ENCODE measurements around the gene USP11. TPM values are rescaled to one million over a fixed set of nuclear protein-coding genes. Genes with fewer than 3 reads are reported as not detected.

USP11 gene
- total and polyA plus RNA-seq, 2 donors (not counting 1 experiment from before 2014, with no cell fraction given) = 63.4 to 136 TPM

DNA sequence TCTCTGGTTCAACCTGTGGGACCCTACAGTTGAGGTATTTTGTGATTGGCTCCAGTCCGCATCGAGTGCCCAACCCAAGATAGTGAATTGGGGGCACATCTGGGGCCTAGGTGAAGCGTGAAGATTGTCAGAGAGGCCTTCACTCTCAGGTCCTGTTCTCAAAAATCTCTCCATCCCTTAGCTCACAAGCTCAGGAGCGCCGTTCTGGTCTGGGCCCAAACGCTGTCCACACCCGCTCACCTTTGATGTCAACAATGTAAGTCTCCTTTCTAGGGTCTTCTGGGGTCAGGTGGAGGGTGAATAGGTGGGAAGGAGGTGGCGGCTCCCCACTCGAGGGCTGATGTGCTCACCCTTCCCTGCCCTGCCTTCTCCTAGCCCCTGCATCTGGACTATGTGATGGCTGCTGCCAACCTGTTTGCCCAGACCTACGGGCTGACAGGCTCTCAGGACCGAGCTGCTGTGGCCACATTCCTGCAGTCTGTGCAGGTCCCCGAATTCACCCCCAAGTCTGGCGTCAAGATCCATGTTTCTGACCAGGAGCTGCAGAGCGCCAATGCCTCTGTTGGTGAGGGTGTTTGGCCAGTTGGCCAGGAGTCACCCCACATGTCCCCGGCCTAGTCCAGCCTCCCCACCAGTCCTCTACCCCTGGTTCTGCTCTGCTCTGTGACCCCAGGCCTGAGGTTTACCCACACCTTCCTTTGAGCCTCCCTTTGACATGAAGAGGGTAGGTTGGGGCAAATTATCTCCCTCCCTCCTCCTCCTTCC lies 22.0 kb upstream of the USP11 start:
- intact Hi-C loops (cut with micrococcal nuclease) = loop anchor here (10.0 kb wide), 1 partner anchor 1704 kb away; the partner anchor contains the start of genes PIM2 and SLC35A2
- H3K9ac ChIP-seq (ENCODE audit: low read length) = no peak overlapping the region
- H2AFZ ChIP-seq (ENCODE audit: insufficient read depth, low read depth, low read length, poor library complexity, severe bottlenecking) = no peak overlapping the region
- ATAC-seq (ENCODE audit: low read depth) (no peak), DNase-seq (no peak)
- H3K79me2 ChIP-seq (ENCODE audit: control insufficient read depth, insufficient read depth, low read length) = no peaks in the 10 kb centered on the region
- no peak overlapping the region for H3K27ac Mint-ChIP-seq
- no peaks in the 10 kb centered on the region for H3K9me3 Mint-ChIP-seq (ENCODE audit: insufficient read depth)
- peaks cover 0 to 57% of the 10 kb centered on the region in 2 experiments for H3K36me3 ChIP-seq (replicated peaks in 1 of 2; ENCODE audit: control extremely low read depth in 1 of 2, control insufficient read depth in 1 of 2, extremely low read depth in 1 of 2, insufficient read depth in 2 of 2, low read length in 1 of 2)
- H3K27me3 Mint-ChIP-seq = no peaks in the 10 kb centered on the region
- H3K4me1 ChIP-seq (ENCODE audit: control insufficient read depth in 2 of 2, insufficient read depth in 2 of 2, low read length in 2 of 2) = no peaks in the 10 kb centered on the region
- H3K27me3 ChIP-seq (replicated peaks in 1 of 4; ENCODE audit: control extremely low read depth in 1 of 4, control insufficient read depth in 3 of 4, insufficient read depth in 4 of 4, low read length in 3 of 4) = no peaks in the 10 kb centered on the region
- 94% methylated on average over 3 of the region's 15 CpGs for WGBS (ENCODE audit: insufficient coverage)
- H4K20me1 ChIP-seq (ENCODE audit: control insufficient read depth, insufficient read depth, low read length, poor library complexity, severe bottlenecking) = peaks cover 6% of the 10 kb centered on the region
- no peak overlapping the region for H3K4me3 ChIP-seq (ENCODE audit: control extremely low read depth in 1 of 5, extremely low read depth in 1 of 5, insufficient read depth in 1 of 5, low read depth in 2 of 5, low read length in 4 of 5)
- H3K4me3 Mint-ChIP-seq = no peak overlapping the region
- POLR2A ChIA-PET = no interaction called here
- H3K4me2 ChIP-seq (replicated peaks; ENCODE audit: low read depth, low read length, poor library complexity, severe bottlenecking) = no peak overlapping the region
- H3K27ac ChIP-seq (ENCODE audit: low read length in 2 of 2) = no peak overlapping the region
- no peaks in the 10 kb centered on the region for H3K9me3 ChIP-seq (ENCODE audit: control extremely low read depth in 1 of 3, control insufficient read depth in 2 of 3, insufficient read depth in 1 of 3, low read length in 2 of 3)
- CTCF ChIA-PET = no interaction called here
- TF ChIP-seq, protein P1, sequence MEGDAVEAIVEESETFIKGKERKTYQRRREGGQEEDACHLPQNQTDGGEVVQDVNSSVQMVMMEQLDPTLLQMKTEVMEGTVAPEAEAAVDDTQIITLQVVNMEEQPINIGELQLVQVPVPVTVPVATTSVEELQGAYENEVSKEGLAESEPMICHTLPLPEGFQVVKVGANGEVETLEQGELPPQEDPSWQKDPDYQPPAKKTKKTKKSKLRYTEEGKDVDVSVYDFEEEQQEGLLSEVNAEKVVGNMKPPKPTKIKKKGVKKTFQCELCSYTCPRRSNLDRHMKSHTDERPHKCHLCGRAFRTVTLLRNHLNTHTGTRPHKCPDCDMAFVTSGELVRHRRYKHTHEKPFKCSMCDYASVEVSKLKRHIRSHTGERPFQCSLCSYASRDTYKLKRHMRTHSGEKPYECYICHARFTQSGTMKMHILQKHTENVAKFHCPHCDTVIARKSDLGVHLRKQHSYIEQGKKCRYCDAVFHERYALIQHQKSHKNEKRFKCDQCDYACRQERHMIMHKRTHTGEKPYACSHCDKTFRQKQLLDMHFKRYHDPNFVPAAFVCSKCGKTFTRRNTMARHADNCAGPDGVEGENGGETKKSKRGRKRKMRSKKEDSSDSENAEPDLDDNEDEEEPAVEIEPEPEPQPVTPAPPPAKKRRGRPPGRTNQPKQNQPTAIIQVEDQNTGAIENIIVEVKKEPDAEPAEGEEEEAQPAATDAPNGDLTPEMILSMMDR (IDR thresholded peaks at IDR 0.05) = no peak
- TF ChIP-seq EZH2 (IDR thresholded peaks at IDR 0.05; ENCODE audit: borderline replicate concordance, insufficient read depth, low read depth, low read length, poor library complexity, severe bottlenecking) = no peak
- H3K4me1 Mint-ChIP-seq = no peaks in the 10 kb centered on the region

Measured in B cell (primary cell).